HCT116 (cell line): ENCODE results near the gene GNGT2. TPM values are rescaled to one million over a fixed set of nuclear protein-coding genes. Genes with fewer than 3 reads are reported as not detected.
A peak's percentile ranks its signal among the peaks of the same experiment; 100 is the strongest.

Experiments used
- ATAC-seq: fragments of 200-7000 bp; cut with Tn5 transposase; 2 replicates; pipeline ENCODE4 v1.9.1; 2020; ENCODE audit warnings: mild to moderate bottlenecking, moderate library complexity
- BruUV-seq: library from RNA; stranded (reverse); fragments of 400-500 nt; replicated peaks from 2 replicates; lab custom pipeline; 2021; lab: Mats Ljungman, UMichigan
- CTCF ChIA-PET: fragments of 300-600 bp; sonication (Branson Sonifier 250); formaldehyde crosslinking; loops from one replicate; lab custom pipeline; 2021; ENCODE audit warnings: antibody characterized with exemption; lab: Charles Lee
- POLR2A ChIA-PET: fragments of 300-600, 350-600 bp; sonication (Branson Sonifier 250); formaldehyde crosslinking; loops from one replicate; lab custom pipeline; 2021; ENCODE audit warnings: antibody characterized with exemption; lab: Charles Lee
- RAD21 ChIA-PET, 2 experiments: fragments of 300-600 bp; sonication (Branson Sonifier 250); formaldehyde crosslinking; loops; one replicate each; lab custom pipeline; 2023; ENCODE audit warnings: low total read pairs in 2 of 2; ENCODE audit not compliant: uncharacterized antibody in 2 of 2, unreplicated experiment in 2 of 2, low non-redundant PET in 1 of 2; lab: Charles Lee
- DNase-seq: peaks from one replicate; pipeline ENCODE4 v3.0.0-alpha.2; 2010; ENCODE audit warnings: low read depth, low spot score
- H2AFZ ChIP-seq: fragments of 200-600 bp; shearing (Covaris generic), sonication (generic); 2 replicates; pipeline ENCODE4 v1.6.1; 2017; ENCODE audit warnings: low read depth, mixed run types, mixed read lengths, antibody characterized with exemption, low read length; ENCODE audit not compliant: poor library complexity, severe bottlenecking
- H3K27ac ChIP-seq: 2 replicates; pipeline ENCODE4 v1.5.1; 2012; ENCODE audit warnings: low read depth, low read length
- H3K27me3 ChIP-seq: fragments of 200-600 bp; sonication (generic); 2 replicates; pipeline ENCODE4 v1.6.1; 2016; ENCODE audit warnings: mixed run types, low read length, mixed read lengths; ENCODE audit not compliant: insufficient read depth
- H3K36me3 ChIP-seq, 2 experiments: fragments of 200-500 bp in 1 of 2; fragments of 200-600 bp in 1 of 2; sonication (Bioruptor generic) in 1 of 2; sonication (generic) in 1 of 2; 2 replicates each; pipeline versions ENCODE4 v1.5.1 to v1.6.1; 2014 to 2016; ENCODE audit warnings: low read length in 2 of 2, inconsistent platforms in 1 of 2, mixed read lengths in 1 of 2, mixed run types in 1 of 2; ENCODE audit not compliant: insufficient read depth in 2 of 2, control insufficient read depth in 1 of 2
- H3K4me1 ChIP-seq, 2 experiments: fragments of 200-600 bp in 1 of 2; sonication (generic) in 1 of 2; 2 replicates each; pipeline versions ENCODE4 v1.5.1 to v1.6.1; 2012 to 2017; ENCODE audit warnings: low read length in 2 of 2, inconsistent platforms in 1 of 2, mild to moderate bottlenecking in 1 of 2, mixed read lengths in 1 of 2, mixed run types in 1 of 2, moderate library complexity in 1 of 2; ENCODE audit not compliant: insufficient read depth in 2 of 2, control insufficient read depth in 1 of 2
- H3K4me2 ChIP-seq: fragments of 200-600 bp; sonication (generic); 2 replicates; pipeline ENCODE4 v1.6.1; 2017; ENCODE audit warnings: mixed run types, low read length, mixed read lengths
- H3K4me3 ChIP-seq, 2 experiments: fragments of 200-600 bp in 1 of 2; sonication (generic) in 1 of 2; replicated peaks in 1 of 2; 2 replicates each; pipeline ENCODE4 v1.5.1; 2011 to 2016; ENCODE audit warnings: low read length in 2 of 2, control low read depth in 1 of 2, low read depth in 1 of 2, mild to moderate bottlenecking in 1 of 2, mixed read lengths in 1 of 2, mixed run types in 1 of 2
- H3K79me2 ChIP-seq: fragments of 200-600 bp; sonication (generic); 2 replicates; pipeline ENCODE4 v1.6.1; 2017; ENCODE audit warnings: mild to moderate bottlenecking, mixed run types, low read length, moderate library complexity, mixed read lengths; ENCODE audit not compliant: insufficient read depth
- H3K9ac ChIP-seq: fragments of 200-600 bp; sonication (generic); 2 replicates; pipeline ENCODE4 v1.6.1; 2016; ENCODE audit warnings: low read length, mixed read lengths
- H3K9me2 ChIP-seq: fragments of 200-600 bp; sonication (generic), shearing (Covaris generic); 2 replicates; pipeline ENCODE4 v1.6.1; 2017; ENCODE audit warnings: mixed run types, mild to moderate bottlenecking, moderate library complexity; ENCODE audit not compliant: insufficient read depth
- H3K9me3 ChIP-seq, 2 experiments: fragments of 200-500 bp in 1 of 2; fragments of 200-600 bp in 1 of 2; sonication (Bioruptor generic) in 1 of 2; sonication (generic) in 1 of 2; 2 replicates each; pipeline ENCODE4 v1.6.1; 2014 to 2017; ENCODE audit warnings: low read length in 2 of 2, mixed read lengths in 2 of 2, inconsistent platforms in 1 of 2, low read depth in 1 of 2, mild to moderate bottlenecking in 1 of 2, mixed run types in 1 of 2, moderate library complexity in 1 of 2; ENCODE audit not compliant: control insufficient read depth in 1 of 2, insufficient read depth in 1 of 2
- H4K20me1 ChIP-seq: fragments of 200-600 bp; sonication (generic), shearing (Covaris generic); 2 replicates; pipeline ENCODE4 v1.6.1; 2017; ENCODE audit warnings: mixed run types, mild to moderate bottlenecking, moderate library complexity; ENCODE audit not compliant: insufficient read depth
- ATF3 ChIP-seq: IDR thresholded peaks from 2 replicates; pipeline ENCODE4 v1.6.1; 2012
- CBX3 ChIP-seq: IDR thresholded peaks from 2 replicates; pipeline ENCODE4 v1.6.1; 2012; ENCODE audit warnings: low read depth
- CTCF ChIP-seq, 3 experiments: fragments of 200-600 bp in 1 of 3; sonication (generic) in 1 of 3; IDR thresholded peaks in 2 of 3; conservative IDR thresholded peaks in 1 of 3; 2 replicates each; pipeline ENCODE4 v1.5.1; 2012 to 2017; ENCODE audit warnings: low read depth in 2 of 3, low read length in 2 of 3, antibody characterized with exemption in 1 of 3, borderline replicate concordance in 1 of 3, control low read depth in 1 of 3, mild to moderate bottlenecking in 1 of 3, mixed read lengths in 1 of 3, mixed run types in 1 of 3, moderate library complexity in 1 of 3; ENCODE audit not compliant: insufficient read depth in 1 of 3
- EGR1 ChIP-seq: IDR thresholded peaks from 2 replicates; pipeline ENCODE4 v1.6.1; 2012; ENCODE audit warnings: low read depth
- ELF1 ChIP-seq: IDR thresholded peaks from 2 replicates; pipeline ENCODE4 v1.6.1; 2012; ENCODE audit warnings: low read depth, borderline replicate concordance
- EZH2 ChIP-seq: fragments of 200-600 bp; sonication (generic); IDR thresholded peaks from 2 replicates; pipeline ENCODE4 v1.6.1; 2017; ENCODE audit warnings: antibody characterized with exemption, mixed run types
- FOSL1 ChIP-seq: IDR thresholded peaks from 2 replicates; pipeline ENCODE4 v1.6.1; 2012; ENCODE audit warnings: low read depth
- JUND ChIP-seq: IDR thresholded peaks from 2 replicates; pipeline ENCODE4 v1.6.1; 2012
- MAX ChIP-seq: IDR thresholded peaks from 2 replicates; pipeline ENCODE4 v1.6.1; 2012
- POLR2AphosphoS5 ChIP-seq: IDR thresholded peaks from 2 replicates; pipeline ENCODE4 v1.6.1; 2011; ENCODE audit warnings: mild to moderate bottlenecking, low read depth, low read length, moderate library complexity
- RAD21 ChIP-seq: IDR thresholded peaks from 2 replicates; pipeline ENCODE4 v1.6.1; 2012; ENCODE audit warnings: low read depth, mild to moderate bottlenecking
- SIN3A ChIP-seq: IDR thresholded peaks from 2 replicates; pipeline ENCODE4 v1.6.1; 2012; ENCODE audit warnings: low read depth
- SP1 ChIP-seq: IDR thresholded peaks from 2 replicates; pipeline ENCODE4 v1.6.1; 2012; ENCODE audit warnings: low read depth
- TCF7L2 ChIP-seq: IDR thresholded peaks from 2 replicates; pipeline ENCODE4 v1.7.0; 2011; ENCODE audit warnings: borderline replicate concordance, inconsistent platforms; ENCODE audit not compliant: insufficient read depth, insufficient read length; ENCODE audit errors: extremely low read depth
- YY1 ChIP-seq: IDR thresholded peaks from 2 replicates; pipeline ENCODE4 v1.6.1; 2011; ENCODE audit warnings: low read length, low read depth, moderate library complexity, mild to moderate bottlenecking; ENCODE audit not compliant: insufficient replicate concordance; ENCODE audit errors: extremely low read depth
- ZNF274 ChIP-seq: fragments of 200-500 bp; sonication (Bioruptor generic); IDR thresholded peaks from 2 replicates; pipeline ENCODE4 v1.6.1; 2014; ENCODE audit warnings: mild to moderate bottlenecking, low read depth, low read length, inconsistent platforms
- intact Hi-C: fragments of 100-400 bp; cut with micrococcal nuclease; formaldehyde crosslinking; loops from 2 replicates; pipeline ENCODE4 v1.10.0; 2022
- total RNA-seq: library from RNA; stranded (reverse); gene quantifications from one replicate; pipeline ENCODE4 v1.2.1, GENCODE V29; 2021; ENCODE audit not compliant: unreplicated experiment

The GNGT2 gene
- total RNA-seq, 1 experiment from 2014 or later = not detected

GRCh38 chr17:49194297-49194607 is 16.1 kb downstream of the GNGT2 start:
- no peaks in the 10 kb centered on the region for H4K20me1 ChIP-seq
- no peaks in the 10 kb centered on the region for H3K27me3 ChIP-seq
- H3K27ac ChIP-seq = no peak overlapping the region
- no peaks in the 10 kb centered on the region for H3K9me3 ChIP-seq
- peak overlapping the region; percentile 72 for H2AFZ ChIP-seq
- POLR2A ChIA-PET = interaction anchor here (0.6 kb wide), 1 partner anchor 317 kb away, joined by 5 read pairs; no protein-coding TSS in a partner anchor
- DNase-seq = no peak
- TF ChIP-seq SP1 (no peak), SIN3A (no peak), TCF7L2 (no peak), FOSL1 (no peak), CBX3 (no peak), RAD21 (no peak), EGR1 (no peak), ATF3 (no peak), YY1 (no peak), ELF1 (no peak), EZH2 (no peak), MAX (no peak), JUND (no peak), CTCF (IDR thresholded peaks at IDR 0.05 in 2 of 3, conservative IDR thresholded peaks at IDR 0.05 in 1 of 3; ENCODE audit: borderline replicate concordance in 1 of 3, insufficient read depth in 1 of 3, low read depth in 2 of 3, low read length in 2 of 3) (no peak), POLR2AphosphoS5 (no peak), ZNF274 (no peak)
- no peaks in the 10 kb centered on the region for H3K36me3 ChIP-seq
- BruUV-seq = no TSS peak
- peaks cover 13 to 50% of the 10 kb centered on the region in 2 experiments; a peak in 3 of 4 replicates for H3K4me1 ChIP-seq
- CTCF ChIA-PET = interaction anchor here (0.9 to 1.6 kb wide), 2 partner anchors 34 to 287 kb away, joined by 3 to 6 read pairs; no protein-coding TSS in a partner anchor
- peak overlapping the region; percentile 91 for H3K4me2 ChIP-seq
- H3K79me2 ChIP-seq = no peaks in the 10 kb centered on the region
- no peaks in the 10 kb centered on the region for H3K9me2 ChIP-seq
- peak overlapping the region in 1 of 2 experiments; percentile 61; a peak in 2 of 4 replicates for H3K4me3 ChIP-seq
- no peak overlapping the region for H3K9ac ChIP-seq
- RAD21 ChIA-PET = no interaction called here
- ATAC-seq = no peak
- intact Hi-C loops = loop anchor here (5.0 kb wide), 3 partner anchors 33 to 302 kb away; partner anchors contain the start of genes ATP5MC1 and UBE2Z
